ENCODE measurements around the gene FNDC3B. TPM values are rescaled to one million over a fixed set of nuclear protein-coding genes. Genes with fewer than 3 reads are reported as not detected.

Gene FNDC3B
- total and polyA plus RNA-seq, 7 donors: 16.2 to 93.9 (median 50.3) TPM

GRCh38 chr3:172260381-172260780 is 221.0 kb downstream of the FNDC3B start:
- Histone ChIP-seq H3K36me3 (no peaks in the 10 kb centered on the region), H3K4me3 (no peak overlapping the region), H3K4me1 (peaks cover 0 to 81% (median 57%) of the 10 kb centered on the region in 4 donors), H3K27me3 (no peaks in the 10 kb centered on the region), H3K9me3 (no peaks in the 10 kb centered on the region), H3K27ac (peak overlapping the region; percentile 20 to 87 (median 83))
- TF ChIP-seq POLR2AphosphoS5 (IDR thresholded peaks at IDR 0.05): no peak
- no peak for TF ChIP-seq EP300 (IDR thresholded peaks at IDR 0.05)
- no peak for TF ChIP-seq CTCF (IDR thresholded peaks at IDR 0.05)
- no peak for TF ChIP-seq POLR2A (IDR thresholded peaks at IDR 0.05)
- no peak for DNase-seq
- WGBS, 2 donors: 93 to 94% methylated on average over 2 of the region's 2 CpGs
- intact Hi-C loops (cut with DNase I): no loop called here

GRCh38 chr3:172261054-172261453 is 221.7 kb downstream of the FNDC3B start:
- DNase-seq: no peak
- intact Hi-C loops (cut with DNase I): no loop called here
- WGBS, 2 donors: 93 to 94% methylated on average over 5 of the region's 5 CpGs
- TF ChIP-seq POLR2AphosphoS5 (IDR thresholded peaks at IDR 0.05) (no peak), POLR2A (IDR thresholded peaks at IDR 0.05) (no peak), EP300 (IDR thresholded peaks at IDR 0.05) (no peak), CTCF (IDR thresholded peaks at IDR 0.05) (no peak)
- Histone ChIP-seq H3K27ac (peak overlapping the region in 3 of 4 donors; percentile 81 to 87 (median 85)), H3K4me1 (peaks cover 0 to 78% (median 50%) of the 10 kb centered on the region in 4 donors), H3K27me3 (no peaks in the 10 kb centered on the region), H3K9me3 (no peaks in the 10 kb centered on the region), H3K4me3 (no peak overlapping the region), H3K36me3 (peaks cover 0 to under 1% (median 0%) of the 10 kb centered on the region in 4 donors)

- peaks cover 0 to 58% (median 33%) of the 10 kb centered on the region in 4 donors for H3K4me1 ChIP-seq
- WGBS, 2 donors: 83 to 91% methylated on average over 1 of the region's 1 CpG
- intact Hi-C loops (cut with DNase I): no loop called here
Measured at GRCh38 chr3:172262991-172263608, 223.7 kb downstream of the FNDC3B start.

GRCh38 chr3:172263781-172264486 is 224.6 kb downstream of the FNDC3B start:
- H3K9me3 ChIP-seq: no peaks in the 10 kb centered on the region
- H3K27ac ChIP-seq: no peak overlapping the region
- H3K4me1 ChIP-seq: peaks cover 0 to 50% (median 24%) of the 10 kb centered on the region in 4 donors
- intact Hi-C loops (cut with DNase I): no loop called here
- WGBS, 2 donors: 97 to 98% methylated on average over 7 of the region's 7 CpGs
- H3K36me3 ChIP-seq: peaks cover 0 to 15% (median 0%) of the 10 kb centered on the region in 4 donors
- no peak for DNase-seq
- no peak overlapping the region for H3K4me3 ChIP-seq
- no peaks in the 10 kb centered on the region for H3K27me3 ChIP-seq
- TF ChIP-seq POLR2AphosphoS5 (IDR thresholded peaks at IDR 0.05) (no peak), EP300 (IDR thresholded peaks at IDR 0.05) (no peak), CTCF (IDR thresholded peaks at IDR 0.05) (no peak), POLR2A (IDR thresholded peaks at IDR 0.05) (no peak)

More at GRCh38 chr3:172262991-172263608, 223.7 kb downstream of the FNDC3B start:
- Histone ChIP-seq H3K27ac (peak overlapping the region in 1 of 4 donors; percentile 85), H3K36me3 (peaks cover 0 to 15% (median 0%) of the 10 kb centered on the region in 4 donors), H3K27me3 (no peaks in the 10 kb centered on the region), H3K4me3 (no peak overlapping the region), H3K9me3 (no peaks in the 10 kb centered on the region)
- DNase-seq: no peak
- TF ChIP-seq CTCF (IDR thresholded peaks at IDR 0.05) (no peak), EP300 (IDR thresholded peaks at IDR 0.05) (peak in 1 of 4 donors; percentile 6), POLR2AphosphoS5 (IDR thresholded peaks at IDR 0.05) (peak in 1 of 4 donors; percentile 21), POLR2A (IDR thresholded peaks at IDR 0.05) (no peak)
